ENCODE results near the gene FKBP5. TPM values are rescaled to one million over a fixed set of nuclear protein-coding genes. Genes with fewer than 3 reads are reported as not detected.

FKBP5 gene
- total RNA-seq, 2 donors from 2014 or later = 27.0 to 53.3 TPM

GRCh38 chr6:35544769-35545361 is 143.8 kb downstream of the FKBP5 start:
- H3K4me1 ChIP-seq (ENCODE audit: control insufficient read depth, insufficient read depth, low read length) = no peaks in the 10 kb centered on the region
- 70 to 73% methylated on average over 3 to 13 of the region's 13 CpGs for WGBS, 2 experiments (ENCODE audit: insufficient coverage in 1 of 2, insufficient read length in 1 of 2)
- no peaks in the 10 kb centered on the region for H3K27me3 ChIP-seq (ENCODE audit: control insufficient read depth, insufficient read depth, low read length, poor library complexity, severe bottlenecking)
- no peak for TF ChIP-seq CTCF (conservative IDR thresholded peaks at IDR 0.05)
- H3K4me3 Mint-ChIP-seq = no peak overlapping the region
- H3K36me3 ChIP-seq (ENCODE audit: control insufficient read depth, insufficient read depth, low read length) = no peaks in the 10 kb centered on the region
- H3K9me3 Mint-ChIP-seq = peaks cover 7% of the 10 kb centered on the region
- H3K27me3 Mint-ChIP-seq (ENCODE audit: insufficient read depth) = no peaks in the 10 kb centered on the region
- H3K9ac ChIP-seq (ENCODE audit: extremely low read depth, low read length, poor library complexity, severe bottlenecking) = no peak overlapping the region
- peak; percentile 68 for DNase-seq
- H3K27ac Mint-ChIP-seq = no peak overlapping the region
- no peaks in the 10 kb centered on the region for H3K36me3 Mint-ChIP-seq (ENCODE audit: low read depth)
- no peaks in the 10 kb centered on the region for H3K9me3 ChIP-seq (ENCODE audit: control insufficient read depth, low read length)
- peaks cover 16% of the 10 kb centered on the region for H3K4me1 Mint-ChIP-seq
- no peak overlapping the region for H3K27ac ChIP-seq (ENCODE audit: low read depth, low read length)
- H3K4me3 ChIP-seq (ENCODE audit: low read length) = no peak overlapping the region

DNA sequence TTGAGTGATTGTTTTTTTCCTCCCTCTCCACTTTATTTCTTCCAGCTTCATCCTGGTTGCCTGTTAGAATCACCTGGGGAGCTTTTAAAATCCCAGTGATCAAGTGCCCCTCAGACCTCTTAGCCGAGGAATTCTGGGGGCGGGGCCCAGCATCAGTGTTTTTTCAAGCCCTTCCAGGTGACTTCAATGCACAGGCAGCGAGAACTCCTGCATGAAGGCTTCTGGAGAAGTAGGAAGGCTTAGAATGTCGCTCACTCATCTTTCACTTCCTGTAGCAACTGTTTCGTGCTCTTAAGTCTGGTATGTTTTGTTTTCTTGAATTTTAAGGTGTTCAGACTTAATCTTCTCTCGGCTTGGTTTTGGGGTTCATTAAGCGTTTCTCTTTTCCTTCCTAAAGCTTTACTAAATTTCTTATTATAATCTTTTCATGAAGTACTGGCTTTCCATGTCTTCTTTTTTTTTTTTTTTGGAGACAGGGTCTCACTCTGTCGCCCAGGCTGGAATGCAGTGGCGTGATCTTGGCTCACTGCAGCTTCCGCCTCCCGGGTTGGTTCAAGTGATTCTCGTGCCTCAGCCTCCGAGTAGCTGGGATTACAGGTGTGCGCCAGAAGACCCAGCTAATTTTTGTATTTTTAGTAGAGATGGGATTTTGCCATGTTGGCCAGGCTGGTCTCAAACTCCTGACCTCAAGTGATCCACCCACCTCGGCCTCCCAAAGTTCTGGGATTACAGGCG is 145.1 kb downstream of the FKBP5 start:
- Mint-ChIP-seq H3K4me1 (peaks cover 16% of the 10 kb centered on the region), H3K4me3 (no peak overlapping the region), H3K36me3 (ENCODE audit: low read depth) (no peaks in the 10 kb centered on the region), H3K27me3 (ENCODE audit: insufficient read depth) (no peaks in the 10 kb centered on the region), H3K27ac (no peak overlapping the region), H3K9me3 (peaks cover 7% of the 10 kb centered on the region)
- TF ChIP-seq CTCF (conservative IDR thresholded peaks at IDR 0.05) = no peak
- Histone ChIP-seq H3K36me3 (ENCODE audit: control insufficient read depth, insufficient read depth, low read length) (no peaks in the 10 kb centered on the region), H3K4me1 (ENCODE audit: control insufficient read depth, insufficient read depth, low read length) (no peaks in the 10 kb centered on the region), H3K9me3 (ENCODE audit: control insufficient read depth, low read length) (no peaks in the 10 kb centered on the region), H3K27ac (ENCODE audit: low read depth, low read length) (no peak overlapping the region), H3K4me3 (ENCODE audit: low read length) (no peak overlapping the region), H3K27me3 (ENCODE audit: control insufficient read depth, insufficient read depth, low read length, poor library complexity, severe bottlenecking) (no peaks in the 10 kb centered on the region), H3K9ac (ENCODE audit: extremely low read depth, low read length, poor library complexity, severe bottlenecking) (no peak overlapping the region)
- peak; percentile 89 for DNase-seq
- 89% methylated on average over 9 to 16 of the region's 16 CpGs for WGBS, 2 experiments (ENCODE audit: insufficient coverage in 1 of 2, insufficient read length in 1 of 2)

DNA sequence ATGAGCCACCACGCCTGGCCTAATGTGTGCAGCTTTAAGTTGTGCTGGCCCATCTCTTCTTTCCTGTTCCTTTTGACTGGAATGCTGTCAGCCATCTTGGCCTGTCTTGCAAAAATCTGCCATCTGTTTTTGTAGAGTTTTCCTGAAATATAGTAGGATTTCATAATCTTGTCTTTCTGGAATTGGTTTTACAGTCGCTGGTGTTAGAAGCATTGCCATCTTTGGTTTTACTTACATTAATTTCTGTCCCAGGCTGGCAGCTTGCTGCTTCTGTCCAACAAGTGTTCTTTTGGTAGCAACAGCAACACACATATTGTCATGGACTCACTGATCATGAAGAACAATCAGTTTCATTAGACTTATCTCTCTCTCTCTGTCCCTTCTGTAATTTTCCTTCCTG is 146.9 kb downstream of the FKBP5 start:
- Histone ChIP-seq H3K27me3 (ENCODE audit: control insufficient read depth, insufficient read depth, low read length, poor library complexity, severe bottlenecking) (no peaks in the 10 kb centered on the region), H3K4me3 (ENCODE audit: low read length) (no peak overlapping the region), H3K27ac (ENCODE audit: low read depth, low read length) (no peak overlapping the region), H3K4me1 (ENCODE audit: control insufficient read depth, insufficient read depth, low read length) (no peaks in the 10 kb centered on the region), H3K36me3 (ENCODE audit: control insufficient read depth, insufficient read depth, low read length) (no peaks in the 10 kb centered on the region), H3K9ac (ENCODE audit: extremely low read depth, low read length, poor library complexity, severe bottlenecking) (no peak overlapping the region), H3K9me3 (ENCODE audit: control insufficient read depth, low read length) (no peaks in the 10 kb centered on the region)
- no peak overlapping the region for H3K4me3 Mint-ChIP-seq
- no peak for TF ChIP-seq CTCF (conservative IDR thresholded peaks at IDR 0.05)
- no peak overlapping the region for H3K27ac Mint-ChIP-seq
- 85 to 93% methylated on average over 2 of the region's 2 CpGs for WGBS, 2 experiments (ENCODE audit: insufficient coverage in 1 of 2, insufficient read length in 1 of 2)
- no peak for DNase-seq
- H3K36me3 Mint-ChIP-seq (ENCODE audit: low read depth) = no peaks in the 10 kb centered on the region
- no peaks in the 10 kb centered on the region for H3K27me3 Mint-ChIP-seq (ENCODE audit: insufficient read depth)
- peaks cover 16% of the 10 kb centered on the region for H3K4me1 Mint-ChIP-seq
- H3K9me3 Mint-ChIP-seq = peaks cover 7% of the 10 kb centered on the region
